IMR-90 (cell line): ENCODE results near the gene TMEM205. TPM values are rescaled to one million over a fixed set of nuclear protein-coding genes. Genes with fewer than 3 reads are reported as not detected.
A peak's percentile ranks its signal among the peaks of the same experiment; 100 is the strongest.

Source experiments
- ATAC-seq: fragments of 200-7000 bp; cut with Tn5 transposase; 2 replicates; pipeline ENCODE4 v1.9.1; 2020; ENCODE audit warnings: low read depth, mild to moderate bottlenecking, moderate library complexity
- BruUV-seq: library from RNA; stranded (reverse); fragments of 400-500 nt; replicated peaks from 2 replicates; lab custom pipeline; 2021; lab: Mats Ljungman, UMichigan
- CTCF ChIA-PET: fragments of 300-600 bp; formaldehyde crosslinking; extraction: SDS; loops from one replicate; lab custom pipeline; 2021; ENCODE audit warnings: antibody characterized with exemption; lab: Yijun Ruan, JAX
- POLR2A ChIA-PET: fragments of 300-600 bp; sonication (Branson Sonifier 250); formaldehyde crosslinking; loops from one replicate; lab custom pipeline; 2022; ENCODE audit warnings: antibody characterized with exemption; ENCODE audit not compliant: unreplicated experiment; lab: Charles Lee
- DNase-seq: peaks from one replicate; pipeline ENCODE4 v3.0.0; 2013
- H2AFZ ChIP-seq: replicated peaks from 2 replicates; pipeline ENCODE3; 2013; ENCODE audit warnings: low read length, mild to moderate bottlenecking; ENCODE audit not compliant: poor library complexity
- H2AK5ac ChIP-seq: 2 replicates; pipeline ENCODE4 v1.6.1; 2013; ENCODE audit warnings: low read depth, low read length, inconsistent platforms
- H2AK9ac ChIP-seq: replicated peaks from 2 replicates; pipeline ENCODE3; 2013; ENCODE audit warnings: mild to moderate bottlenecking, low read depth, low read length, moderate library complexity; ENCODE audit not compliant: poor library complexity
- H2BK120ac ChIP-seq: 2 replicates; pipeline ENCODE4 v1.6.1; 2013; ENCODE audit warnings: low read depth, low read length, inconsistent platforms
- H2BK15ac ChIP-seq: 3 replicates; pipeline ENCODE4 v1.6.1; 2013; ENCODE audit warnings: low read depth, low read length, inconsistent platforms
- H2BK20ac ChIP-seq: 2 replicates; pipeline ENCODE4 v1.6.1; 2013; ENCODE audit warnings: low read depth, mild to moderate bottlenecking, inconsistent platforms, low read length, moderate library complexity
- H2BK5ac ChIP-seq: 2 replicates; pipeline ENCODE4 v1.6.1; 2013; ENCODE audit warnings: mild to moderate bottlenecking, low read depth, low read length, inconsistent platforms; ENCODE audit not compliant: poor library complexity, severe bottlenecking
- H3K14ac ChIP-seq: replicated peaks from 2 replicates; pipeline ENCODE4 v1.6.1; 2013; ENCODE audit warnings: low read depth, low read length, inconsistent platforms
- H3K18ac ChIP-seq: 2 replicates; pipeline ENCODE4 v1.6.1; 2013; ENCODE audit warnings: low read depth, low read length, control low read depth
- H3K23ac ChIP-seq: 2 replicates; pipeline ENCODE4 v1.6.1; 2013; ENCODE audit warnings: low read depth, low read length, inconsistent platforms
- H3K27ac ChIP-seq: 2 replicates; pipeline ENCODE4 v1.5.1; 2013; ENCODE audit warnings: mild to moderate bottlenecking, control low read depth, low read length; ENCODE audit not compliant: insufficient read depth
- H3K27me3 ChIP-seq: 2 replicates; pipeline ENCODE4 v1.6.1; 2013; ENCODE audit warnings: low read length; ENCODE audit not compliant: control insufficient read depth, insufficient read depth
- H3K36me3 ChIP-seq: 2 replicates; pipeline ENCODE4 v1.6.1; 2013; ENCODE audit warnings: low read length, mixed read lengths; ENCODE audit not compliant: control insufficient read depth, insufficient read depth
- H3K4ac ChIP-seq: 2 replicates; pipeline ENCODE4 v1.6.1; 2013; ENCODE audit warnings: low read depth, low read length, inconsistent platforms
- H3K4me1 ChIP-seq: 2 replicates; pipeline ENCODE4 v1.6.1; 2013; ENCODE audit warnings: low read length, mixed read lengths; ENCODE audit not compliant: control insufficient read depth, insufficient read depth
- H3K4me2 ChIP-seq: 2 replicates; pipeline ENCODE4 v1.6.1; 2013; ENCODE audit warnings: low read depth, mild to moderate bottlenecking, control low read depth, low read length, moderate library complexity
- H3K4me3 ChIP-seq: 2 replicates; pipeline ENCODE4 v1.5.1; 2013; ENCODE audit warnings: low read depth, mild to moderate bottlenecking, control low read depth, low read length, moderate library complexity; ENCODE audit not compliant: insufficient read depth
- H3K56ac ChIP-seq: 2 replicates; pipeline ENCODE4 v1.6.1; 2013; ENCODE audit warnings: low read length, inconsistent platforms; ENCODE audit not compliant: insufficient read depth; ENCODE audit errors: extremely low read depth
- H3K79me1 ChIP-seq, 2 experiments: 2 replicates each; pipeline ENCODE4 v1.6.1; 2013; ENCODE audit warnings: low read length in 2 of 2, inconsistent platforms in 1 of 2, low read depth in 1 of 2
- H3K9ac ChIP-seq: 2 replicates; pipeline ENCODE4 v1.6.1; 2013; ENCODE audit warnings: low read depth, low read length, control low read depth
- H3K9me1 ChIP-seq: 2 replicates; pipeline ENCODE4 v1.6.1; 2013; ENCODE audit warnings: low read length, inconsistent platforms; ENCODE audit not compliant: insufficient read depth
- H3K9me3 ChIP-seq: 2 replicates; pipeline ENCODE4 v1.6.1; 2013; ENCODE audit warnings: low read length; ENCODE audit not compliant: control insufficient read depth, insufficient read depth
- H4K20me1 ChIP-seq: 2 replicates; pipeline ENCODE4 v1.6.1; 2013; ENCODE audit warnings: low read length, inconsistent platforms; ENCODE audit not compliant: insufficient read depth
- H4K5ac ChIP-seq: 2 replicates; pipeline ENCODE4 v1.6.1; 2013; ENCODE audit warnings: mild to moderate bottlenecking, low read depth, low read length, control low read depth
- H4K8ac ChIP-seq, 2 experiments: 2 replicates each; pipeline ENCODE4 v1.6.1; 2013; ENCODE audit warnings: low read depth in 2 of 2, low read length in 2 of 2, control low read depth in 1 of 2, inconsistent platforms in 1 of 2
- H4K91ac ChIP-seq: 2 replicates; pipeline ENCODE4 v1.6.1; 2013; ENCODE audit warnings: low read depth, low read length, inconsistent platforms; ENCODE audit not compliant: insufficient read depth
- BHLHE40 ChIP-seq: fragments of 150-350 bp; IDR thresholded peaks from 2 replicates; pipeline ENCODE4 v1.6.1; 2016; ENCODE audit warnings: mild to moderate bottlenecking, low read depth, low read length
- CEBPB ChIP-seq: IDR thresholded peaks from 2 replicates; pipeline ENCODE4 v1.6.1; 2012; ENCODE audit warnings: low read depth, low read length, improper control_type of control experiment
- MAFK ChIP-seq: IDR thresholded peaks from 2 replicates; pipeline ENCODE4 v1.6.1; 2012; ENCODE audit warnings: low read depth, low read length, improper control_type of control experiment
- RFX5 ChIP-seq: IDR thresholded peaks from 2 replicates; pipeline ENCODE4 v1.8.0; 2012; ENCODE audit warnings: low read depth, mild to moderate bottlenecking, low read length, moderate library complexity
- WGBS, 2 experiments: methylation state at CpG; one replicate each; pipeline versions ENCODE4 v1.1.5 to v1.1.7; 2013; ENCODE audit warnings: missing lambda C conversion rate in 2 of 2; ENCODE audit not compliant: insufficient read length in 1 of 2; ENCODE audit errors: extremely low coverage in 2 of 2; 5-methylcytosine and 5-hydroxymethylcytosine counted together
- dilution Hi-C: fragments of 300-500 bp; cut with HindIII; formaldehyde crosslinking; loops from one replicate; pipeline ENCODE4 v1.14.3; 2018; ENCODE audit warnings: low sequenced_read_pairs; ENCODE audit not compliant: unreplicated experiment
- in situ Hi-C: fragments of 300-500 bp; cut with MboI; formaldehyde crosslinking; loops from 3 replicates; pipeline ENCODE4 v1.14.3; 2019; ENCODE audit warnings: low sequenced_read_pairs, inconsistent platforms, mixed read lengths
- intact Hi-C: fragments of 100-400 bp; cut with micrococcal nuclease; formaldehyde crosslinking; loops from 2 replicates; pipeline ENCODE4 v1.10.0; 2022
- polyA plus RNA-seq, 3 experiments: library from polyadenylated mRNA; depleted of rRNA; stranded (reverse); fragments of >200 nt; gene quantifications; 2 replicates each; pipeline ENCODE4 v1.2.3, GENCODE V29; 2012; ENCODE audit warnings: low replicate concordance in 1 of 3
- total RNA-seq: library from RNA; depleted of rRNA; stranded (reverse); fragments of >200 nt; gene quantifications from 2 replicates; pipeline ENCODE4 v1.2.3, GENCODE V29; 2012

Gene TMEM205
- total and polyA plus RNA-seq, 2 of the 4 experiments (the other 2 are of a cell fraction), result 110 to 136 TPM

- Histone ChIP-seq H3K4me1 (peaks cover 8% of the 10 kb centered on the region), H2BK5ac (no peak overlapping the region), H4K5ac (no peak overlapping the region), H3K27ac (no peak overlapping the region), H3K27me3 (no peaks in the 10 kb centered on the region), H2AK5ac (no peak overlapping the region; the same call in 1 of the 2 replicates), H3K9ac (no peak overlapping the region), H3K9me3 (no peaks in the 10 kb centered on the region), H3K36me3 (peaks cover 24% of the 10 kb centered on the region), H3K56ac (no peak overlapping the region), H2AK9ac (peak overlapping the region; percentile 9), H3K9me1 (peaks cover 8% of the 10 kb centered on the region), H4K8ac (no peak overlapping the region), H3K79me1 (peaks cover 0 to 15% of the 10 kb centered on the region in 2 experiments; a peak in 3 of 4 replicates), H3K4ac (no peak overlapping the region), H3K18ac (no peak overlapping the region), H3K23ac (no peak overlapping the region), H3K14ac (no peak overlapping the region), H2BK120ac (no peak overlapping the region), H3K4me3 (no peak overlapping the region), H2AFZ (no peak overlapping the region), H4K20me1 (no peaks in the 10 kb centered on the region), H3K4me2 (no peak overlapping the region), H2BK15ac (no peak overlapping the region), H2BK20ac (no peak overlapping the region), H4K91ac (no peak overlapping the region)
- TF ChIP-seq RFX5, result no peak
- no peak for TF ChIP-seq BHLHE40
- TF ChIP-seq MAFK, result no peak
- no peak for TF ChIP-seq CEBPB
- intact Hi-C loops, result no loop called here
- ChIA-PET CTCF (no interaction called here), POLR2A (no interaction called here)
- 95% methylated on average over 13 of the region's 14 CpGs; no CpG with 5 or more reads in 1 of the 2 experiments for WGBS, 2 experiments
- no TSS peak for BruUV-seq
- ATAC-seq (no peak), DNase-seq (no peak)
- in situ Hi-C loops, result no loop called here
- dilution Hi-C loops, result no loop called here
Measured at GRCh38 chr19:11337080-11337479, 9.0 kb downstream of the TMEM205 start.
